Measurements from ENCODE around the gene ZNRD2.

The ZNRD2 gene

GRCh38 chr11:65553301-65554001 is 16.8 kb upstream of the ZNRD2 start:
- peaks cover 56% of the 10 kb centered on the region for H3K27me3 ChIP-seq (ENCODE audit: control insufficient read depth, insufficient read depth, low read length)
- no peaks in the 10 kb centered on the region for H3K9me3 ChIP-seq (ENCODE audit: control insufficient read depth, insufficient read depth, low read length)
- H3K4me3 ChIP-seq (ENCODE audit: low read depth, low read length) = peak overlapping the region; percentile 52
- H3K4me1 ChIP-seq (ENCODE audit: control insufficient read depth, insufficient read depth, low read length) = peaks cover 6% of the 10 kb centered on the region
- H3K36me3 ChIP-seq (ENCODE audit: control insufficient read depth, insufficient read depth, low read length) = no peaks in the 10 kb centered on the region
- no peak overlapping the region for H3K9ac ChIP-seq (ENCODE audit: low read depth, low read length)

GRCh38 chr11:65554057-65554818 is 16.0 kb upstream of the ZNRD2 start:
- Histone ChIP-seq H3K9ac (ENCODE audit: low read depth, low read length) (no peak overlapping the region), H3K4me3 (ENCODE audit: low read depth, low read length) (peak overlapping the region; percentile 52), H3K9me3 (ENCODE audit: control insufficient read depth, insufficient read depth, low read length) (no peaks in the 10 kb centered on the region), H3K36me3 (ENCODE audit: control insufficient read depth, insufficient read depth, low read length) (no peaks in the 10 kb centered on the region), H3K4me1 (ENCODE audit: control insufficient read depth, insufficient read depth, low read length) (peaks cover 6% of the 10 kb centered on the region), H3K27me3 (ENCODE audit: control insufficient read depth, insufficient read depth, low read length) (peaks cover 54% of the 10 kb centered on the region)

GRCh38 chr11:65554842-65555430 is 15.3 kb upstream of the ZNRD2 start:
- H3K9me3 ChIP-seq (ENCODE audit: control insufficient read depth, insufficient read depth, low read length) = no peaks in the 10 kb centered on the region
- H3K4me3 ChIP-seq (ENCODE audit: low read depth, low read length) = no peak overlapping the region
- no peaks in the 10 kb centered on the region for H3K36me3 ChIP-seq (ENCODE audit: control insufficient read depth, insufficient read depth, low read length)
- no peak overlapping the region for H3K9ac ChIP-seq (ENCODE audit: low read depth, low read length)
- peaks cover 6% of the 10 kb centered on the region for H3K4me1 ChIP-seq (ENCODE audit: control insufficient read depth, insufficient read depth, low read length)
- H3K27me3 ChIP-seq (ENCODE audit: control insufficient read depth, insufficient read depth, low read length) = peaks cover 56% of the 10 kb centered on the region

GRCh38 chr11:65555693-65556231 is 14.5 kb upstream of the ZNRD2 start:
- Histone ChIP-seq H3K9me3 (ENCODE audit: control insufficient read depth, insufficient read depth, low read length) (no peaks in the 10 kb centered on the region), H3K9ac (ENCODE audit: low read depth, low read length) (no peak overlapping the region), H3K4me1 (ENCODE audit: control insufficient read depth, insufficient read depth, low read length) (peaks cover 6% of the 10 kb centered on the region), H3K36me3 (ENCODE audit: control insufficient read depth, insufficient read depth, low read length) (no peaks in the 10 kb centered on the region), H3K4me3 (ENCODE audit: low read depth, low read length) (no peak overlapping the region), H3K27me3 (ENCODE audit: control insufficient read depth, insufficient read depth, low read length) (peaks cover 63% of the 10 kb centered on the region)

DNA sequence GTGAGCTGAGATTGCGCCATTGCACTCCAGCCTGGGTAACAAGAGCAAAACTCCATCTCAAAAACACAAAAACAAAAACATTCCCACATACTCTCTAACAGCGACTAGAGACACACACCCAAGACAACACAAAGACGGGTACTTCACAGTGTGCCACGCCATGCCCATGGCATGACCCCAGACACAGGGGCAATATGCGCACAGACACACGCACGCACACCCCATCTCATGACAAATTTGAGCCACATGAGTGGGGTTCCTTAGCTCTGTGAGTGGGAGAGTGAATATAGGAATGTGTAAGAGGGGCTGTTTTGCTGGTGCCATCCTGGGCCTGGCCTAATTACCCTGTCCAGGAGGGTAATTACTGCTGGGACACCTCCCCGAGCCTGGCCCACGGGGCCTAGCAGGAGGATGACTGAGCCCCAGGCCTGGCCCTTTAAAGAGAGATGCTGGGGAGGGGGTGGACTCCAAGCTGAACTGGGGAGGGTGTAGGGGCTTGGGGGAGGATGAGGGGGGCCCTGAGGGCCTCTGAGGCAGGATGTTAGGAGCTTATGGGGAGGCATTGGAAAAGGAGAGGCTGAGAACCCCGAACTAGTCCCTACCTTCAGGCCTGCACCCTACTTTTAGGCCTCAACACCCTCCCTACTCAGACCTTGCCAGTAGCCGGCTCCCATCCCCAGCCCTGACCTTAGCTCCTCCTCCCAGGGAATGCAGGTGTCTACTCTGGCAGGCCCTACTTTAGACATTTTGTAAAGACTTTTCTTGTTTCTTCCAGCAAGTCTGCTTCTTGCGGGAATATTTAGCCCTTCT is 13.6 kb upstream of the ZNRD2 start:
- H3K9me3 ChIP-seq (ENCODE audit: control insufficient read depth, insufficient read depth, low read length) = no peaks in the 10 kb centered on the region
- H3K4me3 ChIP-seq (ENCODE audit: low read depth, low read length) = peak overlapping the region; percentile 43
- peaks cover 3% of the 10 kb centered on the region for H3K4me1 ChIP-seq (ENCODE audit: control insufficient read depth, insufficient read depth, low read length)
- H3K36me3 ChIP-seq (ENCODE audit: control insufficient read depth, insufficient read depth, low read length) = no peaks in the 10 kb centered on the region
- peaks cover 58% of the 10 kb centered on the region for H3K27me3 ChIP-seq (ENCODE audit: control insufficient read depth, insufficient read depth, low read length)
- no peak overlapping the region for H3K9ac ChIP-seq (ENCODE audit: low read depth, low read length)

- H3K9me3 ChIP-seq (ENCODE audit: control insufficient read depth, insufficient read depth, low read length) = no peaks in the 10 kb centered on the region
- H3K4me3 ChIP-seq (ENCODE audit: low read depth, low read length) = peak overlapping the region; percentile 43
- H3K27me3 ChIP-seq (ENCODE audit: control insufficient read depth, insufficient read depth, low read length) = peaks cover 54% of the 10 kb centered on the region
- no peaks in the 10 kb centered on the region for H3K36me3 ChIP-seq (ENCODE audit: control insufficient read depth, insufficient read depth, low read length)
- H3K4me1 ChIP-seq (ENCODE audit: control insufficient read depth, insufficient read depth, low read length) = peaks cover 2% of the 10 kb centered on the region
- H3K9ac ChIP-seq (ENCODE audit: low read depth, low read length) = no peak overlapping the region
Measured at GRCh38 chr11:65557280-65558001, 12.8 kb upstream of the ZNRD2 start.

DNA sequence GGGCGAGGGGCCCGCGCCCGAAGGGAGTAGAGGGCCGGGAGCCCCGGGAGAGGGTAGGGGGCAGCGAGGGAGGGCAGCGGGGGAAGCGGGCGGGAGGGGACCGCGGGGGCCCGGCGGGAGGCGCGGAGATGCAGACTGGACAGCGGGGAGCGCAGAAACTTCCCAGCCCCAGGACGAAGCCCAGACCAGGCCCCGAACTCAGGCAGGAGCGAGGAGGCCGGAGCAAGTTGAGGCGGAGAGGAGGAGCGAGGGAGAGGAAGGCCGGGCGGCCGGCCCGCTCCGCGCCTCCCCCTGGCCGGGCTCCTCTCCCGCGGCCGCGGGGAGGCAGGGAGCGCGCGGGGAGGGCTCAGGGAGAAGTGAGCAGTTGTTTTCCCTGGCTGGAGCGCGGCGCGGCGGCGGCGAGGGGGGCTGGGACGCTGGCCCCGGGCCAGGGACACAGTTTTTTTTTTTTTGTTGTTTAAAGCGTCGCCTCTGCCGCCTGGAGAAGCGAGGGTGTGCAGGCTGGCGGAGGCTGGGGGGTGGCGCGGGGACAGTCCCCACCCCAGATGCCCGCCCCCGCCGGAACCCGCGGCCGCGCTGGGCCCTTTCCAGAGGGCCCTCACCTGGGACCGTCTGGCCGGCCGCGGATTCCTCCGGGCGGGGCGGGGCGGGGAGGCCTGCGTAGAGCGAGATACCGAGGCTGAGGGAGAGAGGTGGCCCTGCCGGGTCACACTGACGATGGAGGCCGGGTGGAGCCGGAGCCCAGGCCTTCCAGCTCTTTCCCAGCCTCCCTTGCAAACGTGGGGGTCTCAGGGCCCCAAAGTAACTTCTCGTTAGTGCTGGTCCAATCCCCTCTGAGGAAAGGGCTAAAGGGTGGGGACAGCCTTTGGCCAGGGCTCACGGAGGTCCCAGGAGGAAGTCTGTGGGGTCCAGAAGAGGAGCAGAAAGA is 12.0 kb upstream of the ZNRD2 start, which contains the start of gene LTBP3:
Gene LTBP3 (minus strand): TSS at position 358 of the 928 bp plus-strand sequence. CDS start 400 bp downstream, outside the sequence.
- H3K27me3 ChIP-seq (ENCODE audit: control insufficient read depth, insufficient read depth, low read length) = peaks cover 54% of the 10 kb centered on the region
- peak within 1 kb of the TSS; percentile 43 for H3K4me3 ChIP-seq (ENCODE audit: low read depth, low read length)
- H3K4me1 ChIP-seq (ENCODE audit: control insufficient read depth, insufficient read depth, low read length) = no peaks in the 10 kb centered on the region
- H3K36me3 ChIP-seq (ENCODE audit: control insufficient read depth, insufficient read depth, low read length) = no peaks in the 10 kb centered on the region
- H3K9ac ChIP-seq (ENCODE audit: low read depth, low read length) = no peak within 1 kb of the TSS
- H3K9me3 ChIP-seq (ENCODE audit: control insufficient read depth, insufficient read depth, low read length) = no peaks in the 10 kb centered on the region

DNA sequence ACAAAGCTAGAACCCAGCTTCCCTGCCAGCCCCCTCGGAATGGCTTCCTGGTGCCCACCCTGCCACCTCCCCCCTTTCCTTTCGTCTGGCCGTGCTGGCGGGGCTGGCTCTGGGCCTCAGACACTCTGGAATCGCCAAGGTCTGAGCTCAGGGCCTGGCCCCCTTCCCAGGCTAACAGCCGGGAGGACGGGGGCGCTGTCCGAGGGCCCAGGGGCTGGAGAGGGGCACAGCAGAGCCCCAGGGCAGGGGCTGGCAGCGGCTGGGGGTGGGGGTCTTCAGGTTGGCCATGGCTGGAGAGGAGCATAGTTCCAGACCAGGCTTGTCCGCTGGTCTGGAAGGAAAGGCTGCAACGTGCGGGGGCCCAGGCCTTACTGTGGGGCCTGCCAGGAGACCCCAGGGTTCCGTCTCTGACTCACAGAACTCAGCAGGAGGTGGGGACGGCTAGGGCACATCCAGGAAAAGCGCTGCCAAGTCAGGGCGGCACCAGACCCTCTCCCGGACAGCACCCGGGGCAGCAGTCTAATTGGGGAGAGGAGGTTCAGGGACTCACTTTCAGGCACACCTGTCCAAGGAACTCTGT is 11.3 kb upstream of the ZNRD2 start:
- Histone ChIP-seq H3K9ac (ENCODE audit: low read depth, low read length) (no peak overlapping the region), H3K9me3 (ENCODE audit: control insufficient read depth, insufficient read depth, low read length) (no peaks in the 10 kb centered on the region), H3K36me3 (ENCODE audit: control insufficient read depth, insufficient read depth, low read length) (no peaks in the 10 kb centered on the region), H3K4me3 (ENCODE audit: low read depth, low read length) (peak overlapping the region; percentile 39), H3K4me1 (ENCODE audit: control insufficient read depth, insufficient read depth, low read length) (no peaks in the 10 kb centered on the region), H3K27me3 (ENCODE audit: control insufficient read depth, insufficient read depth, low read length) (peaks cover 52% of the 10 kb centered on the region)

GRCh38 chr11:65559535-65559934 is 10.7 kb upstream of the ZNRD2 start:
- Histone ChIP-seq H3K4me3 (ENCODE audit: low read depth, low read length) (no peak overlapping the region), H3K9ac (ENCODE audit: low read depth, low read length) (no peak overlapping the region), H3K4me1 (ENCODE audit: control insufficient read depth, insufficient read depth, low read length) (no peaks in the 10 kb centered on the region), H3K9me3 (ENCODE audit: control insufficient read depth, insufficient read depth, low read length) (no peaks in the 10 kb centered on the region), H3K36me3 (ENCODE audit: control insufficient read depth, insufficient read depth, low read length) (no peaks in the 10 kb centered on the region), H3K27me3 (ENCODE audit: control insufficient read depth, insufficient read depth, low read length) (peaks cover 47% of the 10 kb centered on the region)
